ENCODE measurements around the gene KHSRP.
A peak's percentile ranks its signal among the peaks of the same experiment; 100 is the strongest.

The KHSRP gene

GRCh38 chr19:6424195-6424938 is at the start of gene KHSRP:
Gene KHSRP (minus strand): TSS chr19:6424811. CDS start chr19:6424701, 110 bp downstream.
- no peak for DNase-seq (ENCODE audit: low read depth)

- DNase-seq (ENCODE audit: low read depth) = no peak
Observed at GRCh38 chr19:6473647-6474046, 49.0 kb upstream of the KHSRP start.

- DNase-seq (ENCODE audit: low read depth) = no peak
Observed at GRCh38 chr19:6472713-6473112, 48.1 kb upstream of the KHSRP start.

GRCh38 chr19:6471076-6471475 is 46.5 kb upstream of the KHSRP start:
- DNase-seq (ENCODE audit: low read depth) = no peak

DNA sequence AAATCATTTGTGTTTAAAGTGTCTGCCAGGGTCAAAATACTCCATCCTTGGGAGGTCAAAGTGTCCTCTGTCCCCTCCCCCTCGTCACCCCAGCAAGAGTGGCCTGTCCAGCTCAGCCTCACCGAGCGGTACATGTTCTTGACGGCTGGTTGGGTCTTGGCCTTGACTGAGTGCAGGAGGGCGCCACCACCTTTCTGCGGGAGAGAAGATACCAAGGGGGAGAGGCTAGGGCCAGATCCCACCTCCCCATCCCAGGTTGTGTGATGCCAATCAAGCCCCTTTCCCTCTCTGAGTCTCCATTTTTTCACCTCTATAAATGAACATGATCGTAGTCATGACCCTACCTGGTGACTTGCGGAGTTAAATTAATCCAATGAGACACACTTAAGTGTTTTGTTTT is 45.6 kb upstream of the KHSRP start:
- no peak for DNase-seq (ENCODE audit: low read depth)

GRCh38 chr19:6467384-6467783 is 42.8 kb upstream of the KHSRP start:
- no peak for DNase-seq (ENCODE audit: low read depth)

DNA sequence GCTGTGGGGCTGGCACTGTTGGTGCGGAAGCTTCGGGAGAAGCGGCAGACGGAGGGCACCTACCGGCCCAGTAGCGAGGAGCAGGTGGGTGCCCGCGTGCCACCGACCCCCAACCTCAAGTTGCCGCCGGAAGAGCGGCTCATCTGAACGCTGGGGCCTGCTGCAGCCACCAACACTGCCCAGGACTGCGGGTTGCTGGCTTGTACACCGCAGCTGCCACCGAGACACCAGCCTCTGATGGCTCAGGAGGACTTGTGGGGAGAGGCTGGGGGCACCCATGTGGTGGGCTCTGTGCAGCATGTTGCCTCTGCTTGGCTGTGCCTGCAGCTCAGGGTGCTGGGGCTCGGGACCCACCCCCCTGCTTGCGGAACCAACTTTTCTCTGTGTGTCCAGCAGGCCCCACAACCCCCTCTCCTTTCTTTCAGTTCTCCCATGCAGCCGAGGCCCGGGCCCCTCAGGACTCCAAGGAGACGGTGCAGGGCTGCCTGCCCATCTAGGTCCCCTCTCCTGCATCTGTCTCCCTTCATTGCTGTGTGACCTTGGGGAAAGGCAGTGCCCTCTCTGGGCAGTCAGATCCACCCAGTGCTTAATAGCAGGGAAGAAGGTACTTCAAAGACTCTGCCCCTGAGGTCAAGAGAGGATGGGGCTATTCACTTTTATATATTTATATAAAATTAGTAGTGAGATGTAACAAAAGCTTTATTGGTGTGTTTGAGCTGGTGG is 42.1 kb upstream of the KHSRP start:
- DNase-seq (ENCODE audit: low read depth) = no peak

GRCh38 chr19:6465663-6466062 is 41.1 kb upstream of the KHSRP start:
- no peak for DNase-seq (ENCODE audit: low read depth)

DNA sequence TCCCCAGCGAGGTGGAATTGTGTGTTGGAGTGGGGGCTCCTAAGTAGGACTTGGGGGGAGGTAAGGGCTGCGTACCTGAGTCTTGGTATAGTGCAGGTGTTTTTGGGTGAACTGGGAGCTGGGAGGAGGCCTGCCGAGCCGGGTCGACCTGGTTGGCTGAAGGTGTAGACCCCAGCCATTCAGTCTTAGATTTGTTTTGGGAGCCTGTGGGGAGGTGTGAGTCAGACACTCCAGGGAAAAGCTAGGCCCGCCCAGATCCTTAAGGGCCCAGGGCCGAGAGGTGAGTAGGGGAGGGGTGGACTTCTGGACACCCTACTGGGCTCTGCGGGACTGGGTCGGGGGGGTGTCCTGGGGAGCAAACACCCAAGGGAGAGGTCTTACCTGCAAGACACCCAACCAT is 40.4 kb upstream of the KHSRP start:
- DNase-seq (ENCODE audit: low read depth) = no peak

GRCh38 chr19:6464070-6464873 is 39.7 kb upstream of the KHSRP start, which contains the start of gene CRB3:
Gene CRB3 (plus strand): TSS chr19:6464271. CDS start chr19:6464702, 431 bp downstream.
- no peak for DNase-seq (ENCODE audit: low read depth)

DNA sequence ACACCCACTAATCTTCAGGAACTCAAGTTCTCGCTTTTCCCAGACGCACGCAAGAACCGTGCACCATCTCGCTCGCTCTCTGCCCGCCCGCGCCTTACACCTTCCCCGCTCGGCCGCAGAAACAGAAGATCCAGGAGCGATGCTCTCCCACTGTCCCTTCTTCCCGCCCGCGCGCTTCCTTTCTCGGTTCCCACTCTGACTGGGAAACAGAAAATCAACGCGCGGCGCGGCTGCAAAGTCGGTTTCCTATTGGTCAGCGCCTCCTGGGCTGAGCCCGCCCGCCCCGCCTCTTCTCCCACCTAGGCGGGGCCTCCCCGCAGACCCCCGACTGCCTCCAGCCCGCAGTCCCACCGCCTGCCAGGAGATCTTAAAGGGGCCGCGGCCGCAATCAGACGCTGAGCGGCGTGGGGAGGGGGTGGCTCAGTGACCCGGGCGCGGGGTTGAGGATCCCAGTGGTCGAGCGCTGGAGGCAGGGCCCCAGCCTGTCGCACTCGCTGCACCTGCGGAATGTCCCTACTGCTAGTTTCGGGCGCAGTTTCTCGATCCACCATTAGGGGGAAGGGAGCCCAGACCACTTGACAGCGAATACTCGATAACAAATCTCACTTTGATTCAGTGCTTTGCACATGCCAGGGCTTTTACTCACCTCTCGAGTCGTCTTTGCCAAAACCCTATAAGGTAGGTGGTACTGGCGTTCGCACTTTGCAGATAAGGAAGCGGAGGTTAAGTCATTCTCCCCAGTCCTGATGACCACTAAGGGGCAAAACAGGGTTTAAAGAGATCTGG is 35.7 kb upstream of the KHSRP start:
- DNase-seq (ENCODE audit: low read depth) = peak; percentile 91

DNA sequence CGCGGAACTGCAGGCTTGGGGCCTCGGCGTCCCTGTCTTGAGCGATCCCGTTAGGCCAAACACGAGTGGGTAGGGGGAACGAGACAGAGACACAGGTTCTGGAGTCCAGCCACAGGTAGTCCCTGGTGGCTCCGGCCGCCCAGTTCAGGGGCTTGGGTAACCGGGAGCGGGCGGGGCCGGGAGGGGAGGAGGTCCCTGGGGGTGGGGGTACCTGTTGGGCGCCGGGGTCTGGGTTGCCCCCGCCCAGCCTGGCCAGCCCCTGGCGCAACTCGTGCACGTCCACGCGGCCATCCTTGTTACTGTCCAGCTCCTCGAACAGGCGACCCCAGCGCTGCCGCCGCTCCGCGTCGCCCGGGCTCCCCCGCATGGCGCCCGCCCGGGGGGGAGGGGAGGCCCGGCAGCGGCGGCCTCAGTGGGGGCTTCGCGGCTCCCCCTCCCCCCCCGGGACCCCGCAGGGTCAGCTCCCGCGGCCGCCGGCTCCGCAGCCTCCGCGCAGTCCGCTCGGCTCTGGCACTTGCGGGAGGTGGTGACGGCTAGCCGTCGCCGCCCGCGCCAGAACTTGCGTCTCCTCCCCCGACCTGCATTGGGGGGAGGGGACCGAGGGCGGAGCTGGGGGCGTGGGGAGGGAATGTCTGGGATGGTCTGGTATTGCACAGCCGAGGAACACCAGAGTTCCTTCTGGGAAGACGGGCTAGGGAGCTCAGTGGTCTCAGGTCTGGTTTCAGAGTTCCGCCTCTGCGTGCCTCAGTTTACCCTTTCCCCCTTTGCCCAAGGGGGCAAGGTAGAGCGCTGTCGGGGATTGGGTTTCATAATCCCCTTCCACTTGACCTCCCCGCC is 34.9 kb upstream of the KHSRP start, which contains the start of gene SLC25A23:
Gene SLC25A23 (minus strand): TSS at position 531 of the 837 bp plus-strand sequence. CDS start 164 bp downstream, at position 367.
- no peak for DNase-seq (ENCODE audit: low read depth)

DNA sequence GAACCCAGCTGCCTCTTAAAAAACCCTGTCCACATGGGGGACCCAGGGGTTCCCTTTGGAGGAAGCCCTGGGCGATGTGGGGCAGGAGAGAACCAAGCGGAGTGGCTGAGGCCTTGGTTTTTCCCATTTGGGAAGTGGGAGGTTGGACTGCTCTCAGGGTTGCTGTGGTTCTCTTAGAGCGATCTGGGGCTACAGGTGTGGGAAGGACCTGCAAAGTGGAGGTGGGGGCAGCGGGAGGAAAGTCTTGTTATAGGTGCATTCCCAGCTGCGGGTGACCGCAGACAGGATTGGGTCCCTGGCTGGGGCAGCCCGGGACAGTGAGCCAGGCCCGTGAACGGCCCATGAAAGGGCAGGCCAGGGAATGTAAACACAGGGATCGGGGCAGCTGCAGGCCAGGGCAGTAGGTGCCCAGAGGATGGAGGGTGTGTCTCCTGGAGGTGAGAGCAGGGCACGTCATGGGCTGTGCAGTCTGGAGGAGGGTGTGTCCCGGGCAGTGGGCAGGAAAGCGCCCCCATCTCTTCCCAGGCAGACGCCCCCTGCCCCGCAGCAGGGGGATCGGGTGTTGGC is 34.2 kb upstream of the KHSRP start:
- DNase-seq (ENCODE audit: low read depth) = no peak

GRCh38 chr19:6457958-6458694 is 33.5 kb upstream of the KHSRP start:
- DNase-seq (ENCODE audit: low read depth) = no peak

DNA sequence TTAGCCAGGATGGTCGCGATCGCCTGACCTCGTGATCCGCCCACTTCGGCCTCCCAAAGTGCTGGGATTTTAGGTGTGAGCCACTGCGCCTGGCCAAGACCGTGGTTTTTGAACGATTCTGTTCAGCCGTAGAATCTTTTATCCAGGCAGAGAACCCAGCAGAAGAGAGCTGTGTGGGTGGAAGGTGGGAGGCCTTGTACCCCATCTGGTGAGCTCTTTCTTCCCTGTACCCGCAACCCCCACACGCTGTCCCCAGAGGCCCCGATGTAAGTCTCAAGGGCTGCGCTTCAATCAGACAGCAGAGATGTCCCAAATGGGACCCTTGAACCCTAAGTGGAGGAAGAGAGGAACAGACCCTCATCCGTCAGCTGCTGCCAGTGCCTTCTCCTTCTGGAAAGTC is 31.3 kb upstream of the KHSRP start:
- DNase-seq (ENCODE audit: low read depth) = no peak

GRCh38 chr19:6453951-6454565 is 29.4 kb upstream of the KHSRP start:
- no peak for DNase-seq (ENCODE audit: low read depth)

DNA sequence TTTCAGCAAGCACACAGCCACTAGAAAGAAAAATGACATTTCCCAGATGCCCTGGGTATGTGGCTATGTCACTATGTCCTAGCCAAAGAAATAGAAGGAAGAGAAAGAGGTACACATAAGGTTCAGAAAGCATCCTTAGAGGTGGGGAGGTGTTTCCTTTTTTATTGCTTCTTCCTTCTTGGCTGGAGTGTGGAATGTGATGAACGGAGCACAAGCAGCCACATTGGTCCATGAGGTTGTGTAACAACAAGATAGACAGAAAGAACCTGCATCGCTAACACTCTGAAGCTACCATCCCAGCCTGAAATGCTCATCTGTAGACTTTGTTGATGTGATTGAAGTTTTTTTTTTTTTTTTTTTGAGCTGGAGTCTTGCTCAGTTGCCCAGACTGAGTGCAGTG is 28.3 kb upstream of the KHSRP start:
- DNase-seq (ENCODE audit: low read depth) = no peak

DNA sequence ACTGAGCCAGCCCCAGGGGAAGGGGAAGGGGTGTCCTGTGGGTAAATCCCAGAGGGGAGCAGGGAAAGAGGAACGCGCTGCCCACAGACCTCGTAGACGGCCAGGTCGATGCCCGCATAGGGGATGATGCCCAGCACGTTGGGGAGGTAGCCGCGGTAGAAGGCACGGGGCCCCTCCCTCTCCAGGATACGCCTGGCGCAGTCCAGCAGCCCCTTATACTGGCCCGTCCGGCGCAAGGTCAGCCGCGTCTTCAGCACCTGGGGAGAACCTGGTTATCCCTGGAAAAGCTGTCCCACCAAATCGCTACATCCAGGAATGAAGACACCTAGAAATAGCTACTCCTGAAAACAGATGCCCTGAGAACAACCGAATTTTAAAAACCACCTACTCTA is 27.6 kb upstream of the KHSRP start:
- DNase-seq (ENCODE audit: low read depth) = no peak

- no peak for DNase-seq (ENCODE audit: low read depth)
Observed at GRCh38 chr19:6451583-6452222, 27.1 kb upstream of the KHSRP start.

All from stimulated activated CD8-positive, alpha-beta memory T cell treated with anti-CD3 and anti-CD28 coated beads, Interleukin-7, amount 100 ng/mL, for 24 hours (primary cell).